Fibroblast of the aortic adventitia (primary cell): Measurements from ENCODE around the gene SPSB1. TPM values are rescaled to one million over a fixed set of nuclear protein-coding genes. Genes with fewer than 3 reads are reported as not detected.

Source experiments
- DNase-seq: peaks from one replicate; pipeline ENCODE4 v3.0.0-alpha.2; 2010; ENCODE audit warnings: low read depth
- H3K4me3 ChIP-seq: 2 replicates; pipeline ENCODE4 v1.5.1; 2011; ENCODE audit warnings: low read depth, mild to moderate bottlenecking, control low read depth, low read length, moderate library complexity
- CTCF ChIP-seq: IDR thresholded peaks from 2 replicates; pipeline ENCODE4 v1.5.1; 2011; ENCODE audit warnings: mild to moderate bottlenecking, low read length, control low read depth, inconsistent platforms; ENCODE audit not compliant: insufficient read depth
- total RNA-seq: library from RNA; depleted of rRNA; stranded (reverse); fragments of >200 nt; gene quantifications from 2 replicates; pipeline ENCODE4 v1.2.3, GENCODE V29; 2012; ENCODE audit warnings: low replicate concordance

The SPSB1 gene
- total RNA-seq, 1 donor: 37.6 TPM

DNA sequence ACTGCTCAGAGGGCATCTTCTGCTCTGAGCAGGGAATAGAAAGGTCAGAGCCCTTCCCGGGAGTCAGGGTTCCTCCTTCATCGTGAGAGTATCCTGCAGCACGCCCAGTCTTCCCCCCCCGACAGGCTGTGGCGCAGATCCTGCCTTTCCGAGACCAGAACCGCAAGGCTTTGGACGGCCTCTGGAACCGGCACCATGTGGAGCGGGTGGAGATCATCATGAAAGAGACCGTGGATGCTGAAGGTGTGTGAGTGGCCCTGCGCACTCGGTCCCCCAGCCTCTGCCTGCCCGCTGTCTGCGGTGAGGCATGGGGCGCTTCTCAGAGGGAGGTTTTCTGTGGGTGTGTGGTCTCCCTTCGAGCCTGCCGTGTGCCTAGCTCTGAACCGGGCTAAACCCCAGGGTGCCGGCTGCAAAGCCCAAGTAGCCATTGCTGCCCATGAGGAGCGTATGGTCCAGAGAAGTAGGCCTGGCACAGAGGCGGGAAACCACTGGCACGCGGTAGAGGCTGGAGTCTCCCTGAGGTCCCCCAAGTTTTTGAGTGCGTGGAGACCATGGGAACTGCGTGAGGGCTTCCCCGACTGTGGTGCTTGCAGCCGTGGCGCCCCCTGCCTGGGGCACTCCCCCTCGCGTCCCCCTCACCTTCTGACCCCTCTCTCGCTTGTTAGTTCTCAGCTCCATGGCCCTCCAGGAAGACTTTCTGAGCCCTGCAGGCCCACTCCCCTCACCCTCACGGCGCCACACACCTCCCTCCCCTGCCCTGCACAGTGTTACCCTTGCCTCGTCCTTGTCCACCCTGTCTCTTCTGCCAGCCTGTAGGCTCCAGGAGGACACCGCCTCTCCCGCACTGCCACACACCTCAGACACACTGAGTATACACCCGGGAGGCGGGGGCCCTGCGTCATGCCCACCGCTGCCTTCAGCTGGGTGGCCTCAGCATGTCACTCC lies 45.6 kb upstream of the SPSB1 start:
- DNase-seq: no peak
- TF ChIP-seq CTCF: no peak
- H3K4me3 ChIP-seq: no peak overlapping the region

DNA sequence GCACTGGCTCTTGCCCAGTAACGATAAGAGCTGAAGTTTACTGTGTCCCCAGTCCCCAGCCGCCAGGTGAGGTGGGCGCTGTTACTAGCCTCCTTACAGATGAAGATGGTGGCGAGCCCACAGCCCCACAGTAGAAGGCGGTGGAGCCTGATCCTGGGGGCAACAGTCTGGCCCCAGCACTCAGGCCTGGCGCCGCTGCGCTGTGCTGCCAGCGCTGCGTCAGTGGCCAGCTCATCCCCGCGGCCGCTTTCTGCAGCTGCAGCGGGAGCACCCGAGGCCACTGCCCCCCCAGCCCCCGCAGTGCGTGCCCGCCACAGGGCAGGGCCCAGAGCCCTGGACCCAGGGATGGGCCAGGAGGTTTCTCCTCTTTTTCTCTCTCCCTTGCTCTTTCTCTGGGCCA lies 44.8 kb upstream of the SPSB1 start:
- H3K4me3 ChIP-seq: no peak overlapping the region
- DNase-seq: no peak
- no peak for TF ChIP-seq CTCF

DNA sequence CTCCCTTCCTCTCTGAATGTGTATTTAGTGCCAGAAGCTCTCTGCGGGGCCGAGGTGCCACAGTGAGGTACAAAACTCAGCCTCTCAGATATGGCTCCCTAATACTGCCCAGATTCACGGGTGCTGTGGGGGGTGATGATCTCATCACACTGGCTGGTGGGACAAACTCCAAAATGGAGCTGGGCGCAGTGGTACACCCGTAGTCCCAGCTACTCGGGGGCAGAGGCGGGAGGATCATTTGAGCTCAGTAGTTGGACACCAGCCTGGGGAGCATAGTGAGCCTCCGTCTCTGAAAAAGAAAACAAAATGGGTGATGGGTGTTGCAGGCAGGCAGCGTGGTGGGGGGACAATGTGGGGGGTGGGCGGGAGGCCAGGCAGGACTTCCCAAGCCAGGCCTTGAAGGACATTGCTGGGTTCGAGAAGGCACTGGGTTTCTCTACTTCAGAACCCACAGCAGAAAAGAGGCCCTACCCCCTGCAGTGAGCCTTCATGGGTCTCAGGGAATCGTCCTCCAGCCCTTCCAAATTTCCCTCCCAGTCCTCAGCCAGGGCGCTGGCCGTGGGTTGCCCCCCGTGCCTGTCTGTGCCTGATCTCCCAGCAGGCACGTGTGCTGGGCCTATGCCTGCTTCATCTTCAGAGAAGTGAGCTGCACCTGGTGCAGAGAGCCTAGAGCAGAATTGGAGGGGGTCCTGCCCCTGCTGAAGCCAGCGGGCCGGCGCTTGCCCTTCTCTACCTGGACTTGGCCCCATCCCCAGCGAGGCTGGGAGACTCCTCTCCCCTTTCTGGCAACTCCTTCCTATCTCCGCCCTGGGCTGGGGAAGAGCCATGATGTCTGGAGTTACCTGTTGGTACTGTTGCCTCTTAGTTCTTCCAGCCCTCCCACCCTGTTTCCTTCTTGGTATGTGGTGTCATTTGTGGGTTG lies 44.1 kb upstream of the SPSB1 start:
- H3K4me3 ChIP-seq: no peak overlapping the region
- TF ChIP-seq CTCF: no peak
- no peak for DNase-seq

- DNase-seq: no peak
- no peak for TF ChIP-seq CTCF
Observed at GRCh38 chr1:9249263-9249533, 43.5 kb upstream of the SPSB1 start.

GRCh38 chr1:9249534-9250410 lies 42.9 kb upstream of the SPSB1 start:
- peak; percentile 65 for TF ChIP-seq CTCF
- H3K4me3 ChIP-seq: no peak overlapping the region
- DNase-seq: peak; percentile 35

More at GRCh38 chr1:9249263-9249533, 43.5 kb upstream of the SPSB1 start:
- no peak overlapping the region for H3K4me3 ChIP-seq
